GM21381 (cell line): ENCODE results near the gene ATP2A1.
"Not testable (repeated sequence)": the region's sequence is repeated elsewhere in the genome, so short reads cannot be mapped to it uniquely, and the experiment has no call there.

Experiments used
- ATAC-seq: cut with Tn5 transposase; IDR thresholded peaks from one replicate; pipeline ENCODE4 v1.9.1; 2021; ENCODE audit warnings: mild to moderate bottlenecking, moderate library complexity; ENCODE audit not compliant: unreplicated experiment

Gene ATP2A1

DNA sequence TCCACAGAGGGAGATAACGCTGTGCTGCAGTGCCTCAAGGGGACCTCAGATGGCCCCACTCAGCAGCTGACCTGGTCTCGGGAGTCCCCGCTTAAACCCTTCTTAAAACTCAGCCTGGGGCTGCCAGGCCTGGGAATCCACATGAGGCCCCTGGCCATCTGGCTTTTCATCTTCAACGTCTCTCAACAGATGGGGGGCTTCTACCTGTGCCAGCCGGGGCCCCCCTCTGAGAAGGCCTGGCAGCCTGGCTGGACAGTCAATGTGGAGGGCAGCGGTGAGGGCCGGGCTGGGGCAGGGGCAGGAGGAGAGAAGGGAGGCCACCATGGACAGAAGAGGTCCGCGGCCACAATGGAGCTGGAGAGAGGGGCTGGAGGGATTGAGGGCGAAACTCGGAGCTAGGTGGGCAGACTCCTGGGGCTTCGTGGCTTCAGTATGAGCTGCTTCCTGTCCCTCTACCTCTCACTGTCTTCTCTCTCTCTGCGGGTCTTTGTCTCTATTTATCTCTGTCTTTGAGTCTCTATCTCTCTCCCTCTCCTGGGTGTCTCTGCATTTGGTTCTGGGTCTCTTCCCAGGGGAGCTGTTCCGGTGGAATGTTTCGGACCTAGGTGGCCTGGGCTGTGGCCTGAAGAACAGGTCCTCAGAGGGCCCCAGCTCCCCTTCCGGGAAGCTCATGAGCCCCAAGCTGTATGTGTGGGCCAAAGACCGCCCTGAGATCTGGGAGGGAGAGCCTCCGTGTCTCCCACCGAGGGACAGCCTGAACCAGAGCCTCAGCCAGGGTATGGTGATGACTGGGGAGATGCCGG is 54.3 kb downstream of the ATP2A1 start:
- no peak for ATAC-seq

DNA sequence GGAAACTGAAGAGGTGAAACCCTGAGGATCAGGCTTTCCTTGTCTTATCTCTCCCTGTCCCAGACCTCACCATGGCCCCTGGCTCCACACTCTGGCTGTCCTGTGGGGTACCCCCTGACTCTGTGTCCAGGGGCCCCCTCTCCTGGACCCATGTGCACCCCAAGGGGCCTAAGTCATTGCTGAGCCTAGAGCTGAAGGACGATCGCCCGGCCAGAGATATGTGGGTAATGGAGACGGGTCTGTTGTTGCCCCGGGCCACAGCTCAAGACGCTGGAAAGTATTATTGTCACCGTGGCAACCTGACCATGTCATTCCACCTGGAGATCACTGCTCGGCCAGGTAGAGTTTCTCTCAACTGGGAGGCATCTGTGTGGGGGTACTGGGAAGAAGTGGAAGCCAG is 54.9 kb downstream of the ATP2A1 start:
- ATAC-seq, result no peak

DNA sequence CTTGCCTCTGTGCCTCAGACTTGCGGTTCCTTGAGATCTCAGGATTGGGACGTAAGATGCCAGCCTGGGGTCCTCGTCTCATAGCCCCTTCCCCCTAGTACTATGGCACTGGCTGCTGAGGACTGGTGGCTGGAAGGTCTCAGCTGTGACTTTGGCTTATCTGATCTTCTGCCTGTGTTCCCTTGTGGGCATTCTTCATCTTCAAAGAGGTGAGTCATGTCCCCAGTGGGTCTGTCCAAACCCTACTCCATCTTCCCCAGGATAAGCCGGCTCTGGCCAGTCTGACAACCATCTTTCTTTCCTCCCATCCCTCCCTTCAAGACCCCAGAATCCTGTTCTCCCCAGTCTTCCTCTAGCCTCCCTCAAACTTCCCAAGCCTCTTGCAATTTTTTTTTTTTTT is 57.1 kb downstream of the ATP2A1 start:
- no peak for ATAC-seq

DNA sequence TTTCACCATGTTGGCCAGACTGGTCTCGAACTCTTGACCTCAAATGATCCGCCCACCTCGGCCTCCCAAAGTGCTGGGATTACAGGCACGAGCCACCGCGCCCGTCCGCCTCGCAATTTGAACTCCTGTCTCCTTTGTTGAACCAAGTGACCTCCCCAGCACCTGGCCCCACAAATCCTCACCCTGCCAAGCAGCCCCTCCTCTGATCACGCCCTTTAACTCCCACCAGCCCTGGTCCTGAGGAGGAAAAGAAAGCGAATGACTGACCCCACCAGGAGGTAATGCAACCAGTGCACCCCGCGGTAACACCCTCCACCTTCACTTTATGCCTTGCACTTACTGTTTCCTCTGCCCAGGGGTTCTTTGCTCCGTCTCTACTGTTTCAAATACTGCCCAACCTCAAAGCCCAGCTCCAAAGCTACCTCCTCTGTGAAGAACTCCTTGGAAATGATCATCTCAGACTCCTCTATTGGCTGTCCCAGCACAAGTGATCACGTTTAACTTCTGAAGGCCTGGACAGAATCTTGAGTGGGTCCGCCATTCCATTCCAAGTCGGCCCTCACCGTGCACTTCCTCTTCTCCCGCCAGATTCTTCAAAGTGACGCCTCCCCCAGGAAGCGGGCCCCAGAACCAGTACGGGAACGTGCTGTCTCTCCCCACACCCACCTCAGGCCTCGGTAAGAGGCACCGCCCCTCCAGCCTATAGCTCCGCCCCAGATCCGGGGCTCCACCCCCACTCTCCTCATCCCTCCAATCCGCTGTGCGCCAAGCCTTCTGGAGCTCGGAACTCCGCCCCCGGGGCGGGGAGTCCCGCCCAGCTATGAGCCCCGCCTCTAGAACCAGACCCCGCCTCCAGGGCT is 57.9 kb downstream of the ATP2A1 start:
- ATAC-seq, result peak; percentile 72

DNA sequence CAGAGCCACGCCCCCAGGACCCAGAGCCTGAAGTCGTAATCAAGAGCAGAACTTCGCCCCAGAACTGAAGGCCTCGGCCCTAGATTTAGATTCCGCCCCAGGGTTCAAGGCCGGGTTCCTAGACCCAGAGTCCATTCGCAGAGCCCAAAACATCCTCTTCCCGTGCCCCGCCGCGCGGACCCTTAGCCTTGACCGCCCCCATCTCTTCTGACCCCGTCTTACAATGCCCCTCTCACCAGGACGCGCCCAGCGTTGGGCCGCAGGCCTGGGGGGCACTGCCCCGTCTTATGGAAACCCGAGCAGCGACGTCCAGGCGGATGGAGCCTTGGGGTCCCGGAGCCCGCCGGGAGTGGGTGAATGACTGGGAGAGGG is 58.5 kb downstream of the ATP2A1 start:
- no peak for ATAC-seq

DNA sequence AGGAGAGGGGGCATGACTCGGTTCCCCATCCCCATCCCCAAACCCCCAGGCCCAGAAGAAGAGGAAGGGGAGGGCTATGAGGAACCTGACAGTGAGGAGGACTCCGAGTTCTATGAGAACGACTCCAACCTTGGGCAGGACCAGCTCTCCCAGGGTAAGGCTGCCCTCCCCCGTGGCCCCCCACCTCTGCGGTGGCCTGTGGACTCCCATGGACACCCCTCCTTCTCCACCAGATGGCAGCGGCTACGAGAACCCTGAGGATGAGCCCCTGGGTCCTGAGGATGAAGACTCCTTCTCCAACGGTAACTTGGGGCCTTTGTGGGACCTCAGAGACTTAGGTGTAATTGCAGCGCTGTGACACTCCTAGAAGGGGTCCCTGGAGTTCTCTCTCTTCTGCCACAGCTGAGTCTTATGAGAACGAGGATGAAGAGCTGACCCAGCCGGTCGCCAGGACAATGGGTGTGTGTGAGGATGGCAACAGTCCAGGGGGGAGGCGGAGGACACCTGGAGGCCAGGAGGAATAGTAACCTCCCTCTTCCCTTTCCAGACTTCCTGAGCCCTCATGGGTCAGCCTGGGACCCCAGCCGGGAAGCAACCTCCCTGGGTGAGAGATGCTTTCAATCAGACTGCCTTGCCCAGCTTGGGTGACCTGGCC is 59.1 kb downstream of the ATP2A1 start:
- no peak for ATAC-seq

DNA sequence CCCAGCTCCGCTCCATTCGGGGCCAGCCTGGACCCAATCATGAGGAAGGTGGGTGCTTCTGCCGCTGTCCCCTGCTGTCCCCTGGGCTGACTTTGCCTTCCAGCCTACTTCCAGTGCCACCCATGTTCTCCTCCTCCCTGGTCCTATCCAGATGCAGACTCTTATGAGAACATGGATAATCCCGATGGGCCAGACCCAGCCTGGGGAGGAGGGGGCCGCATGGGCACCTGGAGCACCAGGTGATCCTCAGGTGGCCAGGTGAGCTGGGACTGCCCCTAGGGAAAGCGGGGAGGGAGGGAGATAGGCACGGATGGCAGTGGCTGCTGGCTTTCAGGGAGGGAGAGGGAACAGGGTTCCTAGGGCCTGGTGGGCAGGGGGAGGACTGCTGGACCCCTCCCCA is 60.4 kb downstream of the ATP2A1 start:
- ATAC-seq, result no peak

DNA sequence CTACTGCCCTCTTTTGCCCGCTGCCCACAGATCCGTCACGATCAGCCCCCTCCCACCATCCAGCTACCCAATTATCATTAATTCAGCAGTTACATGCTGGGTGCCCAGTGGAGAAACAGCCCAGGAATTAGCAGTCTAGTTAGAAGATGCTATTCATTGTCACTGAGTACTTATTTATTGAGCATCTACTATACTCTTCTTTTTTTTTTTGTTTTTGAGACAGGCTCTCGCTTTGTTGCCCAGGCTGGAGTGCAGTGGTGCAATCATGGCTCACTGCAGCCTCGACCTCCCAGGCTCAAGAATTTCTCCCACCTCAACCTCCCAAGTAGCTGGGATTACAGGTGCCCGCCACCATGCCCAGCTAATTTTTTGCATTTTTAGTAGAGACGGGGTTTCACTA is 61.5 kb downstream of the ATP2A1 start:
- not testable (repeated sequence) for ATAC-seq

DNA sequence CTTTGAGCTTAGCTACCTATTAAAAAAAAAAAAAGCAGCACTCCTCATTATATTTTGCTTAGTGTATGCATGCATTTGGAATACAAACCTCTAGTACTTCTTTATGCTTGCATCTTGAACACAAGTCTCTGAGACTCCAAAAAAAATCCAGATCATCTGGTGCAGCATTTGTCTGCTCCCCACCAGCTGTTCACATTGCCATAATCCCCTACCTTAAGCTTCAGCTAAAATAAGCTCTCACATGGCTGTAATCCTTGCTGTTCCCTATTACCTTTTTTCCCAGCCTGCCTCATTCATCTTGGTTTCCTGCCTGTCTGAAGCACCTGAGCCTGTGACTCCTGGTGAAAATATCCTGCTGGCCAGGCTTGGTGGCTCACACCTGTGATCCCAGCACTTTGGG is 65.0 kb downstream of the ATP2A1 start:
- no peak for ATAC-seq

DNA sequence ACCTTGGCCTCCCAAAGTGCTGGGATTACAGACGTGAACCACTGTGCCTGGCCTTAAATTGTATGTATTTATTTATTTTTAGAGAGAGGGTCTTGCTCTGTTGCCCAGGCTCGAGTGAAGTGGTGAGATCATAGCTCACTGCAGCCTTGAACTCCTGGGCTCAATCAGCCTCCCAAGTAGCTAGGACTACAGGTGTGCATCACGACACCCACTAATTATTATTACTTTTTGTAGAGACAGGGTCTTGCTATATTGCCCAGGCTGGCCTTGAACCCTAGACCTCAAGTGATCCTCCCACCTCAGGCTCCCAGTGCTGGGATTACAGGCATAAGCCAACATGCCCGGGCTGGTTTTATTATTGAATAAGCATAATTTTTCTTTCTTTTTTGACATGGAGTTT is 68.4 kb downstream of the ATP2A1 start:
- no peak for ATAC-seq

DNA sequence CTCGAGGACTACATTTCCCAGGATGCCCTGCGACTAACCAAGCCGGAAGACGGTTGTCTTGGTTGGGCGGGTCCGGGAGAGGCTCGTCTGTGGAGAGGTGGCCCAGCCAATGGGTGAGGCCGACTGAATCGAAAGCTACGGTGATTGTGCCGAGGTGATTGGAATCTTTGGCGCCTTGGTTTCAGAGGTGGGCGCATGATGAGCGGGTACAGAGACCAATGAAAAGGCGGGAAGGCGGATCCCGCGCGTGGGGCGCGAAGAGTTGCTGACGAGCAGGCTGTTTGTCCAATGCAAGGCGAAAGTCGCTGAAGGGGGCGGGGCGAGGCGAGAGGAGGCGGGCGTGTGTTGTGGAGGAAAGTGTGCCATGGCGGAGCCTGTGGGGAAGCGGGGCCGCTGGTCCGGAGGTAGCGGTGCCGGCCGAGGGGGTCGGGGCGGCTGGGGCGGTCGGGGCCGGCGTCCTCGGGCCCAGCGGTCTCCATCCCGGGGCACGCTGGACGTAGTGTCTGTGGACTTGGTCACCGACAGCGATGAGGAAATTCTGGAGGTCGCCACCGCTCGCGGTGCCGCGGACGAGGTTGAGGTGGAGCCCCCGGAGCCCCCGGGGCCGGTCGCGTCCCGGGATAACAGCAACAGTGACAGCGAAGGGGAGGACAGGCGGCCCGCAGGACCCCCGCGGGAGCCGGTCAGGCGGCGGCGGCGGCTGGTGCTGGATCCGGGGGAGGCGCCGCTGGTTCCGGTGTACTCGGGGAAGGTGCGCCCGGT is 72.5 kb downstream of the ATP2A1 start, which contains the start of gene NFATC2IP:
NFATC2IP (plus strand) TSS at position 290 of the 762 bp plus-strand sequence; CDS start at position 365, 75 bp downstream.
- ATAC-seq, result peak; percentile 92

DNA sequence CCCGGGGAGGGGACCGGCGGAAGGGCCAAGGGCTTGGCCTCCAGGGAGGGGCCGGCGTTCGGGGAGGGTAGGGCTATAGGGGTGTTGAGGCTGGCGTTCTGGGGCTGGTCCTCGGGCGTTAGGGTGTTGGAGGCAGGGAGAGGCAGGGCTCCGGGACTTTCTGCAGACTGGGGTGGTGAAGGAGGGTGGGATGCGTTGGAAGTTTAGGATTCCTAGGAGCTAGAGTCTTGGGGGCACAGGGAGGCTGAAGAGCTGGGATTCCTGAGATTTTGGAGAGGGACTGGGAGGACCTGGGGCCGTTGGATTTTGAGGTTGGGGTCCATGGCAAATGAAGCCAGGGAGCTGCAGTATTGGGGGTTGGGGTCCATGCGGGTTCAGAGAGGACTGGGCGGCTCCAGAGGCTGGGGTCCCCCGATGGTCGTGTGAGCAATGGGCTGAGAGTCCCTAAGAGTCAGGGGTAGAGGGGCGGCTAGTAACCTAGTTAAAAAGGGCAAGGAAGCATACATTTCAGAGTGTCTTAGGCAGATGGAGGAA is 73.2 kb downstream of the ATP2A1 start:
- ATAC-seq, result peak; percentile 20
